HepG2 (cell line): ENCODE results near the gene TTLL8. TPM values are rescaled to one million over a fixed set of nuclear protein-coding genes. Genes with fewer than 3 reads are reported as not detected.

Experiments
- ATAC-seq: fragments of 200-7000 bp; cut with Tn5 transposase; 3 replicates; pipeline ENCODE4 v1.9.1; 2020; ENCODE audit warnings: mild to moderate bottlenecking, moderate library complexity
- BruUV-seq: library from RNA; stranded (reverse); fragments of 400-500 nt; replicated peaks from 2 replicates; lab custom pipeline; 2021; lab: Mats Ljungman, UMichigan
- CTCF ChIA-PET: fragments of 300-600 bp; formaldehyde crosslinking; extraction: SDS; loops from one replicate; lab custom pipeline; 2021; ENCODE audit warnings: low total read pairs, inconsistent platforms, low intra/inter-chr PET ratio; lab: Yijun Ruan, JAX
- POLR2A ChIA-PET: fragments of 350-600 bp; sonication (Branson Sonifier 250); formaldehyde crosslinking; loops from one replicate; lab custom pipeline; 2020; ENCODE audit warnings: antibody characterized with exemption, inconsistent platforms; lab: Yijun Ruan, JAX
- DNase-seq: peaks from one replicate; pipeline ENCODE4 v3.0.0-alpha.2; 2015; ENCODE audit warnings: low spot score
- FAIRE-seq: peaks from 3 replicates; lab custom pipeline; 2011; peaks lifted over from hg19 to GRCh38; lab: Jason Lieb, UNC
- H2AFZ ChIP-seq: one replicate; pipeline ENCODE4 v1.6.1; 2011; ENCODE audit warnings: low read length, inconsistent platforms
- H3K27ac ChIP-seq: fragments of 300-600 bp; 3 replicates; pipeline ENCODE4 v1.8.0; 2011; ENCODE audit warnings: mixed run types, mild to moderate bottlenecking, mixed read lengths, low read length, inconsistent platforms; ENCODE audit not compliant: insufficient read depth; ENCODE audit errors: extremely low read length
- H3K27me3 ChIP-seq, 2 experiments: fragments of 200-600 bp in 1 of 2; 2 replicates in 1 of 2; 3 replicates in 1 of 2; pipeline versions ENCODE4 v1.6.0 to v1.8.0; 2011; ENCODE audit warnings: low read length in 2 of 2, mild to moderate bottlenecking in 2 of 2, moderate library complexity in 2 of 2, inconsistent platforms in 1 of 2; ENCODE audit not compliant: insufficient read depth in 2 of 2, control insufficient read depth in 1 of 2
- H3K36me3 ChIP-seq, 2 experiments: fragments of 200-600 bp in 1 of 2; replicated peaks in 1 of 2; 2 replicates in 1 of 2; 3 replicates in 1 of 2; pipeline versions ENCODE4 v1.5.1 to v1.8.0; 2011; ENCODE audit warnings: low read length in 2 of 2, inconsistent platforms in 1 of 2; ENCODE audit not compliant: insufficient read depth in 2 of 2, control insufficient read depth in 1 of 2
- H3K4me1 ChIP-seq: 2 replicates; pipeline ENCODE4 v1.5.1; 2012; ENCODE audit warnings: low read length, inconsistent platforms; ENCODE audit not compliant: insufficient read depth
- H3K4me2 ChIP-seq: 2 replicates; pipeline ENCODE4 v1.6.0; 2011; ENCODE audit warnings: low read depth, low read length, inconsistent platforms
- H3K4me3 ChIP-seq, 3 experiments: fragments of 200-600 bp in 1 of 3; sonication (generic), shearing (Covaris generic) in 1 of 3; replicated peaks in 1 of 3; 2 replicates each; pipeline ENCODE4 v1.5.1; 2011 to 2016; ENCODE audit warnings: low read length in 3 of 3, inconsistent platforms in 2 of 3, low read depth in 2 of 3, mild to moderate bottlenecking in 2 of 3, control low read depth in 1 of 3, mixed read lengths in 1 of 3; ENCODE audit not compliant: insufficient read depth in 1 of 3
- H3K79me2 ChIP-seq: one replicate; pipeline ENCODE4 v1.6.1; 2011; ENCODE audit warnings: low read length, inconsistent platforms; ENCODE audit not compliant: insufficient read depth
- H3K9ac ChIP-seq: 2 replicates; pipeline ENCODE4 v1.6.0; 2011; ENCODE audit warnings: mild to moderate bottlenecking, low read depth, low read length, inconsistent platforms; ENCODE audit not compliant: insufficient read depth
- H3K9me3 ChIP-seq: 2 replicates; pipeline ENCODE4 v1.5.1; 2012; ENCODE audit warnings: mild to moderate bottlenecking, low read length
- H4K20me1 ChIP-seq: 2 replicates; pipeline ENCODE4 v1.6.0; 2011; ENCODE audit warnings: inconsistent platforms, mild to moderate bottlenecking, low read length, moderate library complexity; ENCODE audit not compliant: insufficient read depth
- ARNT2 ChIP-seq: sonication (generic); formaldehyde crosslinking; IDR thresholded peaks from 2 replicates; pipeline ENCODE4 v1.8.0; 2022; ENCODE audit warnings: mild to moderate bottlenecking, low read depth, missing genetic modification reagents, moderate library complexity
- CENPT ChIP-seq: sonication (generic); formaldehyde crosslinking; IDR thresholded peaks from 2 replicates; pipeline ENCODE4 v1.8.0; 2022; ENCODE audit warnings: low read depth, mild to moderate bottlenecking, moderate library complexity, missing genetic modification reagents
- DPF2 ChIP-seq: sonication (generic); formaldehyde crosslinking; IDR thresholded peaks from 2 replicates; pipeline ENCODE4 v1.4.0; 2020; ENCODE audit warnings: mild to moderate bottlenecking, low read depth, missing genetic modification reagents, borderline replicate concordance
- FOXO4 ChIP-seq: sonication (generic); formaldehyde crosslinking; conservative IDR thresholded peaks from 2 replicates; pipeline ENCODE4 v1.8.1; 2023; ENCODE audit warnings: missing genetic modification reagents
- HNRNPK ChIP-seq: fragments of 200-400 bp; formaldehyde crosslinking; IDR thresholded peaks from 2 replicates; pipeline ENCODE4 v1.6.1; 2018; ENCODE audit warnings: low read length, low read depth, moderate library complexity, mild to moderate bottlenecking; ENCODE audit not compliant: poor library complexity, severe bottlenecking
- NFATC3 ChIP-seq: sonication (generic); formaldehyde crosslinking; IDR thresholded peaks from 2 replicates; pipeline ENCODE4 v1.5.1; 2020; ENCODE audit warnings: mild to moderate bottlenecking, missing genetic modification reagents
- RAD51 ChIP-seq: fragments of 450-650 bp; IDR thresholded peaks from 2 replicates; pipeline ENCODE4 v1.6.1; 2016; ENCODE audit warnings: borderline replicate concordance
- SAP130 ChIP-seq: IDR thresholded peaks from 2 replicates; pipeline ENCODE4 v1.6.1; 2016; ENCODE audit warnings: low read depth
- SMAD9 ChIP-seq: sonication (generic); formaldehyde crosslinking; IDR thresholded peaks from 2 replicates; pipeline ENCODE4 v1.5.1; 2020; ENCODE audit warnings: mild to moderate bottlenecking, missing genetic modification reagents
- SP140L ChIP-seq: sonication (generic); formaldehyde crosslinking; IDR thresholded peaks from 2 replicates; pipeline ENCODE4 v1.4.0; 2020; ENCODE audit warnings: missing genetic modification reagents, borderline replicate concordance
- TBL1XR1 ChIP-seq: fragments of 150-350 bp; IDR thresholded peaks from 2 replicates; pipeline ENCODE4 v1.6.1; 2014; ENCODE audit warnings: borderline replicate concordance, low read length; ENCODE audit not compliant: partially characterized antibody
- ZBTB1 ChIP-seq: sonication (generic); formaldehyde crosslinking; IDR thresholded peaks from 2 replicates; pipeline ENCODE4 v1.4.0; 2020; ENCODE audit warnings: missing genetic modification reagents, borderline replicate concordance
- ZBTB2 ChIP-seq: sonication (generic); formaldehyde crosslinking; IDR thresholded peaks from 2 replicates; pipeline ENCODE4 v1.8.0; 2022; ENCODE audit warnings: low read depth, missing genetic modification reagents
- ZNF143 ChIP-seq: sonication (generic); formaldehyde crosslinking; IDR thresholded peaks from 2 replicates; pipeline ENCODE4 v1.4.0; 2020; ENCODE audit warnings: missing genetic modification reagents
- ZNF484 ChIP-seq: sonication (generic); formaldehyde crosslinking; IDR thresholded peaks from 2 replicates; pipeline ENCODE4 v1.5.1; 2020; ENCODE audit warnings: mild to moderate bottlenecking, low read depth, missing genetic modification reagents, borderline replicate concordance
- ZNF639 ChIP-seq: conservative IDR thresholded peaks from 2 replicates; pipeline ENCODE4 v1.6.1; 2018; ENCODE audit warnings: missing genetic modification reagents
- ZNF672 ChIP-seq: sonication (generic); formaldehyde crosslinking; IDR thresholded peaks from 2 replicates; pipeline ENCODE4 v1.8.1; 2022; ENCODE audit warnings: missing genetic modification reagents
- ZSCAN30 ChIP-seq: sonication (generic); formaldehyde crosslinking; IDR thresholded peaks from 2 replicates; pipeline ENCODE4 v1.5.0; 2020; ENCODE audit warnings: mild to moderate bottlenecking, missing genetic modification reagents
- WGBS: methylation state at CpG from one replicate; pipeline ENCODE4 v1.1.6; 2017; ENCODE audit warnings: low lambda C conversion rate; 5-methylcytosine and 5-hydroxymethylcytosine counted together
- in situ Hi-C: cut with HindIII; loops from 2 replicates; pipeline ENCODE4 v1.10.0; 2017; ENCODE audit warnings: low pct_unique_long_range_greater_than_20kb; ENCODE audit not compliant: extremely low pct_ligation_motif_present
- intact Hi-C: fragments of 100-400 bp; cut with micrococcal nuclease; formaldehyde crosslinking; loops from one replicate; pipeline ENCODE4 v1.10.0; 2022; ENCODE audit not compliant: unreplicated experiment
- polyA plus RNA-seq, 8 experiments: library from polyadenylated mRNA; depleted of rRNA in 3 of 8; stranded (reverse) in 7 of 8; unstranded in 1 of 8; fragments of >200 nt; fragmentation: Illumina TruSeq in 4 of 8; extraction: Trizol in 4 of 8; gene quantifications; 2 replicates each; pipeline versions ENCODE4 v1.2.1 to v1.2.3, GENCODE V29; 2011 to 2016; ENCODE audit warnings: low read depth in 4 of 8, missing spikeins in 1 of 8, mixed read lengths in 1 of 8; ENCODE audit not compliant: insufficient read depth in 1 of 8
- total RNA-seq, 5 experiments: library from RNA; depleted of rRNA; stranded (reverse); fragments of >200 nt; fragmentation: Illumina TruSeq; extraction: Trizol; gene quantifications; 2 replicates each; pipeline ENCODE4 v1.2.3, GENCODE V29; 2016; ENCODE audit warnings: low read depth in 1 of 5
- TF ChIP-seq, protein P1 (sequence below): sonication (generic); formaldehyde crosslinking; IDR thresholded peaks from 2 replicates; pipeline ENCODE4 v1.4.0; 2020; ENCODE audit warnings: missing genetic modification reagents; ENCODE audit errors: not compliant biosample characterization

TTLL8 gene
- total and polyA plus RNA-seq, 2 of the 13 experiments (the other 11 are each of a cell fraction or from before 2014, with no cell fraction given), result not detected

DNA sequence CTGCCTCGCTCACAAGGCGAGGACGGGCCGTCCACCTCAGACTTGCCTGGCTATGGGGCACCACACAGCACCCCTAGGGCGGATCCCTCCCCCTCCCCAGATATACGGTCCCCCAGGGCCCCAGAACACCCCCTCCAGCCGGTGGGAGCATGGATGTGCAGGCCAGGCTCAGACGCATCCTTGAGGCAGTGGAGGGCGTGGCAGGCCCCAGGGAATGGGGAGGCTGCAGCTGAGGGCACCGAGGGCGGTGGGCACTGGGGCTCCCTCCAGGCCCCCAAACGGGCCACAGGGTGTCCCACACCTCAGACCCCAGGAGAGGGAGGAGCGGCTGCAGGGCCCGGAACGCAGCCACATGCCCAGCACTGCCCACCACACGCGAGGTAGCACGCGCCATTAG is 12.1 kb downstream of the TTLL8 start (continued):
- TF ChIP-seq ZBTB1 (CRISPR knock-in tag), result no peak
- no peak for TF ChIP-seq SMAD9 (CRISPR knock-in tag)
- TF ChIP-seq DPF2 (CRISPR knock-in tag), result no peak
- no peak for TF ChIP-seq RAD51
- no peak for TF ChIP-seq ZNF484 (CRISPR knock-in tag)
- no peak for TF ChIP-seq NFATC3
- TF ChIP-seq, protein P1, sequence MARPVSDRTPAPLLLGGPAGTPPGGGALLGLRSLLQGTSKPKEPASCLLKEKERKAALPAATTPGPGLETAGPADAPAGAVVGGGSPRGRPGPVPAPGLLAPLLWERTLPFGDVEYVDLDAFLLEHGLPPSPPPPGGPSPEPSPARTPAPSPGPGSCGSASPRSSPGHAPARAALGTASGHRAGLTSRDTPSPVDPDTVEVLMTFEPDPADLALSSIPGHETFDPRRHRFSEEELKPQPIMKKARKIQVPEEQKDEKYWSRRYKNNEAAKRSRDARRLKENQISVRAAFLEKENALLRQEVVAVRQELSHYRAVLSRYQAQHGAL (CRISPR knock-in tag), result no peak

GRCh38 chr22:50045211-50046018 is 12.7 kb downstream of the TTLL8 start:
- no peak overlapping the region for H3K4me3 ChIP-seq
- H3K9me3 ChIP-seq, result no peaks in the 10 kb centered on the region
- H3K36me3 ChIP-seq, result no peaks in the 10 kb centered on the region
- H4K20me1 ChIP-seq, result no peaks in the 10 kb centered on the region
- DNase-seq (no peak), ATAC-seq (no peak), FAIRE-seq (no peak)
- no peak overlapping the region for H2AFZ ChIP-seq
- H3K27ac ChIP-seq, result no peak overlapping the region
- intact Hi-C loops (no loop called here), in situ Hi-C loops (no loop called here)
- H3K4me1 ChIP-seq, result no peaks in the 10 kb centered on the region
- BruUV-seq, result no TSS peak
- peaks cover 3 to 60% of the 10 kb centered on the region in 2 experiments for H3K27me3 ChIP-seq
- ChIA-PET CTCF (no interaction called here), POLR2A (no interaction called here)
- H3K9ac ChIP-seq, result no peak overlapping the region
- no peaks in the 10 kb centered on the region for H3K79me2 ChIP-seq
- H3K4me2 ChIP-seq, result no peak overlapping the region
- WGBS, result 42% methylated on average over 24 of the region's 35 CpGs
- TF ChIP-seq SAP130 (CRISPR knock-in tag) (no peak), HNRNPK (no peak), FOXO4 (no peak), CENPT (CRISPR knock-in tag) (no peak), ARNT2 (CRISPR knock-in tag) (no peak), TBL1XR1 (no peak), ZNF639 (CRISPR knock-in tag) (no peak), SP140L (CRISPR knock-in tag) (no peak), ZBTB2 (CRISPR knock-in tag) (no peak), ZSCAN30 (CRISPR knock-in tag) (no peak), ZNF672 (CRISPR knock-in tag) (no peak), ZNF143 (CRISPR knock-in tag) (no peak)
